SU-DHL-6 (cell line): ENCODE measurements around the gene EIF3I.

Source experiments
- H2AFZ ChIP-seq: fragments of 200-600 bp; sonication (generic); 2 replicates; pipeline ENCODE4 v1.6.1; 2014; ENCODE audit warnings: low read depth, mild to moderate bottlenecking, moderate library complexity, mixed read lengths, antibody characterized with exemption, low read length; ENCODE audit not compliant: severe bottlenecking
- H3F3A ChIP-seq: fragments of 200-600 bp; shearing (Covaris generic); 2 replicates; pipeline ENCODE4 v1.6.0; 2016; ENCODE audit warnings: antibody characterized with exemption, mild to moderate bottlenecking; ENCODE audit not compliant: insufficient read depth
- H3K27ac ChIP-seq: fragments of 200-600 bp; sonication (generic); 2 replicates; pipeline ENCODE4 v1.5.1; 2016; ENCODE audit warnings: low read depth, mild to moderate bottlenecking, low read length, moderate library complexity, mixed read lengths
- H3K27me3 ChIP-seq: fragments of 200-600 bp; sonication (generic), shearing (Covaris generic); 2 replicates; pipeline ENCODE4 v1.6.0; 2014; ENCODE audit warnings: mild to moderate bottlenecking, low read length
- H3K36me3 ChIP-seq: fragments of 200-600 bp; sonication (generic); 2 replicates; pipeline ENCODE4 v1.6.1; 2014; ENCODE audit warnings: mild to moderate bottlenecking, low read length, mixed read lengths
- H3K4me2 ChIP-seq: fragments of 300-600, 200-600 bp; shearing (Covaris generic), sonication (generic); 2 replicates; pipeline ENCODE4 v1.6.0; 2014; ENCODE audit warnings: low read length, low read depth, mild to moderate bottlenecking; ENCODE audit not compliant: poor library complexity, severe bottlenecking
- H3K4me3 ChIP-seq: fragments of 200-600 bp; sonication (generic); 2 replicates; pipeline ENCODE4 v1.5.1; 2014; ENCODE audit warnings: antibody characterized with exemption, low read length, mild to moderate bottlenecking, mixed read lengths; ENCODE audit not compliant: insufficient read depth, poor library complexity, severe bottlenecking
- H3K79me2 ChIP-seq: fragments of 200-600 bp; sonication (generic); 2 replicates; pipeline ENCODE4 v1.6.1; 2014; ENCODE audit warnings: mild to moderate bottlenecking, low read length, moderate library complexity; ENCODE audit not compliant: insufficient read depth
- H3K9ac ChIP-seq: fragments of 200-600 bp; sonication (generic); 2 replicates; pipeline ENCODE4 v1.7.0; 2014; ENCODE audit warnings: mild to moderate bottlenecking, low read length
- H3K9me2 ChIP-seq: fragments of 200-600 bp; sonication (generic); replicated peaks from 2 replicates; pipeline ENCODE4 v1.6.1; 2014; ENCODE audit warnings: low read length; ENCODE audit not compliant: insufficient read depth
- H3K9me3 ChIP-seq: fragments of 200-600 bp; sonication (generic); 2 replicates; pipeline ENCODE4 v1.6.1; 2014; ENCODE audit warnings: low read length, mixed read lengths; ENCODE audit not compliant: insufficient read depth
- H4K20me1 ChIP-seq: fragments of 200-600 bp; sonication (generic); 2 replicates; pipeline ENCODE4 v1.6.1; 2014; ENCODE audit warnings: low read depth, mild to moderate bottlenecking, antibody characterized with exemption, low read length, moderate library complexity, mixed read lengths
- EZH2phosphoT487 ChIP-seq: fragments of 200-600 bp; sonication (generic), shearing (Covaris generic); conservative IDR thresholded peaks from 2 replicates; pipeline ENCODE4 v1.6.1; 2018; ENCODE audit warnings: mild to moderate bottlenecking, antibody characterized with exemption, low read length, moderate library complexity, mixed read lengths
- TF ChIP-seq, protein P1 (sequence below): fragments of 200-600 bp; sonication (generic); IDR thresholded peaks from one replicate; pipeline ENCODE4 v1.5.1; 2017; ENCODE audit warnings: antibody characterized with exemption, mild to moderate bottlenecking, low read length, moderate library complexity; ENCODE audit not compliant: insufficient read depth, poor library complexity, severe bottlenecking

EIF3I gene

DNA sequence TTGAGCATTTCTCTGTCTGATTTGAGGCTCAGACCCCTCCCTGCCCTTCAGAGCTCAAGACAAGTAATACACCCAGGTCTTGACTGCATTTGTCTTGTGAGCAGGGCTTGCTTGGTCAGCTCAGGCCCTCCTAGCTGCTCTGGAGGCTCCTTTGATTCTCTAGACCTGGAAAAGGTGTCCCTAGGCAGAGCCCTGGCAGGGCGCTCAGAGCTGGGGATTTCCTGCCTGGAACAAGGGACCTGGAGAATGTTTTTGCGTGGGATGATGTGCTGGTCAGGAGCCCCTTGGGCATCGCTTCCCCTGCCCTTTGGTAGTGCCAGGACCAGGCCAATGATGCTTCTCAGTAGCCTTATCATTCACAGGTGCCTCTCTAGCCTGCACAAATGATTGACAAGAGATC is 26.7 kb upstream of the EIF3I start:
- no peak overlapping the region for H3K4me2 ChIP-seq
- no peaks in the 10 kb centered on the region for H3K79me2 ChIP-seq
- H2AFZ ChIP-seq, result no peak overlapping the region
- H3K27me3 ChIP-seq, result no peaks in the 10 kb centered on the region
- H3K36me3 ChIP-seq, result peaks cover 19% of the 10 kb centered on the region
- no peak overlapping the region for H3K4me3 ChIP-seq
- H3K27ac ChIP-seq, result no peak overlapping the region
- TF ChIP-seq, protein P1, sequence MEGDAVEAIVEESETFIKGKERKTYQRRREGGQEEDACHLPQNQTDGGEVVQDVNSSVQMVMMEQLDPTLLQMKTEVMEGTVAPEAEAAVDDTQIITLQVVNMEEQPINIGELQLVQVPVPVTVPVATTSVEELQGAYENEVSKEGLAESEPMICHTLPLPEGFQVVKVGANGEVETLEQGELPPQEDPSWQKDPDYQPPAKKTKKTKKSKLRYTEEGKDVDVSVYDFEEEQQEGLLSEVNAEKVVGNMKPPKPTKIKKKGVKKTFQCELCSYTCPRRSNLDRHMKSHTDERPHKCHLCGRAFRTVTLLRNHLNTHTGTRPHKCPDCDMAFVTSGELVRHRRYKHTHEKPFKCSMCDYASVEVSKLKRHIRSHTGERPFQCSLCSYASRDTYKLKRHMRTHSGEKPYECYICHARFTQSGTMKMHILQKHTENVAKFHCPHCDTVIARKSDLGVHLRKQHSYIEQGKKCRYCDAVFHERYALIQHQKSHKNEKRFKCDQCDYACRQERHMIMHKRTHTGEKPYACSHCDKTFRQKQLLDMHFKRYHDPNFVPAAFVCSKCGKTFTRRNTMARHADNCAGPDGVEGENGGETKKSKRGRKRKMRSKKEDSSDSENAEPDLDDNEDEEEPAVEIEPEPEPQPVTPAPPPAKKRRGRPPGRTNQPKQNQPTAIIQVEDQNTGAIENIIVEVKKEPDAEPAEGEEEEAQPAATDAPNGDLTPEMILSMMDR, result no peak
- TF ChIP-seq EZH2phosphoT487, result no peak
- no peaks in the 10 kb centered on the region for H3K9me2 ChIP-seq
- H3K9ac ChIP-seq, result no peak overlapping the region
- no peaks in the 10 kb centered on the region for H3K9me3 ChIP-seq
- no peaks in the 10 kb centered on the region for H4K20me1 ChIP-seq
- 0 out of 2 replicates have a peak, but pooled peaks cover 9% of the 10 kb centered on the region for H3F3A ChIP-seq

GRCh38 chr1:32195972-32196823 is 26.0 kb upstream of the EIF3I start:
- TF ChIP-seq, protein P1, result no peak
- TF ChIP-seq EZH2phosphoT487, result no peak
- Histone ChIP-seq H3K79me2 (no peaks in the 10 kb centered on the region), H2AFZ (no peak overlapping the region), H3K4me3 (no peak overlapping the region), H3K27ac (no peak overlapping the region), H3K36me3 (peaks cover 18% of the 10 kb centered on the region), H4K20me1 (no peaks in the 10 kb centered on the region), H3K27me3 (no peaks in the 10 kb centered on the region), H3K9me2 (no peaks in the 10 kb centered on the region), H3K9me3 (no peaks in the 10 kb centered on the region), H3K4me2 (no peak overlapping the region), H3K9ac (no peak overlapping the region), H3F3A (peaks cover 11% of the 10 kb centered on the region)

- TF ChIP-seq, protein P1, result no peak
- TF ChIP-seq EZH2phosphoT487, result no peak
- no peak overlapping the region for H3K4me2 ChIP-seq
- H3K9me2 ChIP-seq, result no peaks in the 10 kb centered on the region
- H3K9me3 ChIP-seq, result no peaks in the 10 kb centered on the region
- H3K79me2 ChIP-seq, result 0 out of 2 replicates have a peak, but pooled peaks cover 1% of the 10 kb centered on the region
- H3K36me3 ChIP-seq, result peaks cover 9% of the 10 kb centered on the region; the same call in 1 of the 2 replicates
- no peak overlapping the region for H3K27ac ChIP-seq
- H3F3A ChIP-seq, result peaks cover 16% of the 10 kb centered on the region
- H2AFZ ChIP-seq, result no peak overlapping the region
- no peaks in the 10 kb centered on the region for H3K27me3 ChIP-seq
- H3K4me3 ChIP-seq, result no peak overlapping the region
- no peaks in the 10 kb centered on the region for H4K20me1 ChIP-seq
- no peak overlapping the region for H3K9ac ChIP-seq
Measured at GRCh38 chr1:32197074-32197473, 25.1 kb upstream of the EIF3I start.
